GM13976 (cell line): ENCODE data around the gene SETD7.

Experiments used
- DNase-seq: peaks from one replicate; pipeline ENCODE4 v3.0.0; 2012; ENCODE audit warnings: low spot score
- CTCF ChIP-seq: IDR thresholded peaks from 2 replicates; pipeline ENCODE4 v1.5.1; 2012; ENCODE audit warnings: borderline replicate concordance, mild to moderate bottlenecking; ENCODE audit not compliant: insufficient read depth; ENCODE audit errors: extremely low read depth, missing control alignments, control extremely low read depth
- in situ Hi-C: fragments of 300-500 bp; cut with MboI; formaldehyde crosslinking; loops from one replicate; pipeline ENCODE4 v1.12.0; 2022; ENCODE audit warnings: low sequenced_read_pairs, mixed read lengths, inconsistent platforms; ENCODE audit not compliant: unreplicated experiment

SETD7 gene

GRCh38 chr4:139522457-139522856 is 33.6 kb downstream of the SETD7 start:
- DNase-seq = no peak
- in situ Hi-C loops = no loop called here
- TF ChIP-seq CTCF = no peak

- TF ChIP-seq CTCF = no peak
- in situ Hi-C loops = no loop called here
- no peak for DNase-seq
Measured at GRCh38 chr4:139521754-139522401, 34.1 kb downstream of the SETD7 start.

- TF ChIP-seq CTCF = no peak
- in situ Hi-C loops = no loop called here
- DNase-seq = no peak
Measured at GRCh38 chr4:139515531-139515958, 40.5 kb downstream of the SETD7 start.

GRCh38 chr4:139514382-139515059 is 41.5 kb downstream of the SETD7 start:
- DNase-seq = no peak
- TF ChIP-seq CTCF = no peak
- in situ Hi-C loops = no loop called here

- TF ChIP-seq CTCF = no peak
- in situ Hi-C loops = no loop called here
- DNase-seq = no peak
Measured at GRCh38 chr4:139511320-139511719, 44.7 kb downstream of the SETD7 start.

GRCh38 chr4:139509727-139510410 is 46.1 kb downstream of the SETD7 start:
- in situ Hi-C loops = no loop called here
- no peak for TF ChIP-seq CTCF
- DNase-seq = no peak
